OCI-M2 (cell line): Measurements from ENCODE around the gene PLPPR4.

ENCODE experiments used
- DNase-seq: peaks from one replicate; lab custom pipeline; 2025; ENCODE audit not compliant: unreplicated experiment; lab: John Stamatoyannopoulos, UW

The PLPPR4 gene

GRCh38 chr1:99347041-99347684 lies 82.9 kb downstream of the PLPPR4 start:
- DNase-seq, result no peak

GRCh38 chr1:99348397-99349132 lies 84.3 kb downstream of the PLPPR4 start:
- no peak for DNase-seq

- DNase-seq, result no peak
These were observed 88.5 kb downstream of the PLPPR4 start for GRCh38 chr1:99352821-99353220.

GRCh38 chr1:99358770-99359169 lies 94.5 kb downstream of the PLPPR4 start:
- no peak for DNase-seq
